HG02763 (cell line): Measurements from ENCODE around the gene ALKBH5.
A peak's percentile ranks its signal among the peaks of the same experiment; 100 is the strongest.
"Not testable (repeated sequence)": the region's sequence is repeated elsewhere in the genome, so short reads cannot be mapped to it uniquely, and the experiment has no call there.

Experiments used
- ATAC-seq: cut with Tn5 transposase; IDR thresholded peaks from one replicate; pipeline ENCODE4 v1.9.1; 2021; ENCODE audit warnings: mild to moderate bottlenecking, moderate library complexity; ENCODE audit not compliant: unreplicated experiment

ALKBH5 gene

DNA sequence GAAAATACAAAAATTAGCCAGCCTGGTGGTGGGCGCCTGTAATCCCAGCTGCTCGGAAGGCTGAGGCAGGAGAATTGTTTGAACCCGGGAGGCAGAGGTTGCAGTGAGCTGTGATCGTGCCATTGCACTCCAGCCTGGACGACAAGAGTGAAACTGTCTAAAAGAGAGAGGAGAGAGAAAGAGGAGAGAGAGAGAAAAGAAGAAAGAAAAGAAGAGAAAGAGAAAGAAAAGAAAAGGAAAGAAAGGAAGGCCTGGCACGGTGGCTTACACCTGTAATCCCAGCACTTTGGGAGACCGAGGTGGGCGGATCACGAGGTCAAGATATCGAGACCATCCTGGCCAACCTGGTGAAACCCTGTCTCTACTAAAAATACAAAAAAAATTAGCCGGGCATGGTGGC is 33.3 kb downstream of the ALKBH5 start:
- not testable (repeated sequence) for ATAC-seq

DNA sequence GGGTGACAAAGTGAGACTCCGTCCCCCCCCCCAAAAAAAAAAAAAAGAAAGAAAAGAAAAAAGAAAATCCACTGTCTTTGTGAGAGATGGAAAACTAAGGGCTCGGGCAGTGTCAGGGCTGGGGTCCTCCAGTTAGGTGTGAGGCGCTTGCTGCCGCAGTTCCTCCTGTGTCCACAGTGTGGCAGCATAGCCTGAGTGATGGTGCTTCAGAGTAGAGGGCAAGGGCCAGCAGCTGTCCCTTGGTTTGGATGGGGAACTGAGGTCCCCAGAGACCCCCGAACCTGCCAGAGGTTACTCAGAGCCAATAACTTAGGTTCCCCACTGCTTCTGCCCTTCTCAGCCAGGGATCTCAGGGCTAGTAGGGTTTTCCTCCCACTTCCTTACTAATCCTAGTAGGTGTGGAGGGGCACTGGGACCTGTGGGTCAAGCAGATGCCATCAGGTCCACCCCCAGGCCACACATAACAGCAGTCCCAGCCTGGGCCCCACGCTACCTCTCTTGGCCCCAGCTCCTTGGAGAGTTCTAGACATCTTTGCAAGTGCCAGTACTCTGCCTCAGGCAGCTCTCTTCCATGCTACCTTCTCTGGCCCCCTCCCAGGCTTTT is 33.9 kb downstream of the ALKBH5 start:
- ATAC-seq = no peak

DNA sequence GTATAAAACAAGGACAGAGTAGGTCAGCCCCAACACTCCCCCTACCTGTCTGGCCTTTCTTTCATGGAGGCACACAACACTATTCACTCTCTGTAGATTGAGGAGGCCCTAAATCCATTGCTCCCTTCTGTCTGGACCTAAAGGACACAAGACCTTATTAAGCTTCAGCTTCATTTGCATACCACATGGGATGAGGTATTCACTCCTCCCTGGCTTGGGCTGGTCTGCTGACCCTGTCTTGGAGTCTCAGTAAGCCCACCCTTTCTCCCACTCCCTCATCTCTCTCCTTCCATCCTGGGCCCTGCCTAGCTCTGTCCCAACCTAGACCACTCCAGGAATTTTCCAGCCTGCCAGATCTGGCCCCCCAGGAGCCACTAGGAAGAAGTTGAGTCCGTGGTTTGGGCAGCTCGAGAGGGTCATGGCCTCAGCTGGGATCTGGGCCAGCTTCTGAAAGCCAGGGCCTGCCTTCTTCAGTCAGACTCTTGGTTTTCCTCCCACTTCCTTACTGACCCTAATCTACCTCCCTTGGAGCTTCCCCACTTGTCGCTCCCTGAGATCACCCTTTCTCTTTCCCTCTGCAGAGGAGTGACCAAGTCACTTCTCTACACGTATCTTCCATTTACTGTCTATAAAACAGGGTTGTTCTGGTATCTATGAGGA is 35.3 kb downstream of the ALKBH5 start:
- no peak for ATAC-seq

DNA sequence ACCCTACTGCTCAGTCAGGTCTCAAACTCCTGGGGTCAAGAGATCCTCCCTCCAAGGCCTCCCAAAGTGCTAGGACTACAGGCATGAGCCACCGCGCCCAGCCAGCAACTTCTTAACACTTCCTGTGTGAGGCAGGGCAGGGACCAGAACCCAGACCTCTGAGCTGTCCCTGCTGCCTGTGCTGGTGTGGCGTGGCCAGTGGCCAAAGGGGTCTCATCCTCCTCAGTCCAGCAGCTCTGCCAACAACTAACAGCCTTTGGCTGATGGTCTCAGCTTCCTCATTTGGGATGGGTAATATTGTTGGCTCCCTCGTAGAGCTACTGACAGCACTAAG is 40.4 kb downstream of the ALKBH5 start:
- no peak for ATAC-seq

DNA sequence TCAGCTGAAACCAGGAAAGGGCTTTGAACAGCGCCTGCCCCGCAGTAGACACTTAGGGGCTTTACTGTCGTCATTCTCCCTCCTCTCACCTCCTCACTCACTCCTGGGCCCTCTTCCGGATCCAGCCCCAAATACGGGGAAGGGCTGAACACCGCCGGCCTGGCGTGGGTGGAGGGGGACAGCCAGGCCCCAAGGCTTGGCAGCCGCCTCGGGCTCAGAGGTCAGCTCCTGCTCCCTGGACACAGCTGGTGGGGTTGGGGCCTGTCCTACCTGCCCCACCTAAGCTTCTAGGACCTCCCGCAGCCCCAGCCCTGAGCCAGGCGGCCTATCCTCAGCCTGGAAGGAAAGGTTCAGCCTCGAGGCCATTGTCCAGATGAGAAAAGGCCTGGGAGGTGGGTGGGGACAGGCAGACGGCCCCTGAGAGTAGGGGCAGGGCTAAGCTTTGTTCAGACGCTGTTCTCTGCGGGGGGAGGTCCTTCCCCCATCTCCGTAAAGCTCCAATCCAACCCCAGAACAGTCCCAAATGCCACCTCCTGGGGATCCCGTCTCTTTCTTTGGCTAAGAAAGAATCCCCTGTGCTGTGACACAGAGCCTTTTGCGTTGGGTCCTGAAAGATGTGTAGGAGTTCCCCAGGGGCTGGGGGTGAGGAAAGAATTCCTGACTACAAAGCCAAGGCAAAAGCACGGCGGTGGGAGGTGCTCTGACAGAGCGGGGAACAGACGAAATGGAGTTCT is 40.9 kb downstream of the ALKBH5 start:
- ATAC-seq = no peak

DNA sequence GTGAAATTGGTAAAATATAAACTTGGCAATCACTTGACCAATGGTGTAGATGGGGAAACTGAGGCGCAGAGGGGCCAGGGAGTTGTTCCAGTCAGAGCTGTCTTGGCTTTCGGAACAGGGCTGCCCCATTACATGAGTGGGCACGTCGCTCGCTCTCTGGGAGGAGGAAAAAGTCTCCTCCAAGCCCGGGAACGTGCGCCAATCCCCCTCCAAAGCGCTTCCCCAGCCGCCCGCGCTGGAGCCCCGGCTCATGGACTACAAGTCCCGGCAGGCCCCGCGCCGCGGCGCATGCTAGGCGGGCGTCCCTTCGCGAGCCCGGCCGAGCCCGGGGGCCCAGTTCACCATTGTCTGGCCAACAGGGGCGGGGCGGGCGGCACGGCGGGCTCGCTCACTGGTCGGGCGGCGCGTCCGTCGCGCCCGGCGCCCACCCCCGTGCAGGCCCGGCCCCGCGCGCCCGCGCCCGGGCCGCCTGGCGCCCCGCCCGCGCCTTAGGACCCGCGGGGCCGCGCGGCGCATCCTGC is 41.6 kb downstream of the ALKBH5 start, which contains the start of gene LLGL1:
Gene LLGL1, plus strand, starts transcription at position 515 of the 521 bp plus-strand sequence. CDS start 48 bp downstream, outside the sequence.
- peak; percentile 84 for ATAC-seq

DNA sequence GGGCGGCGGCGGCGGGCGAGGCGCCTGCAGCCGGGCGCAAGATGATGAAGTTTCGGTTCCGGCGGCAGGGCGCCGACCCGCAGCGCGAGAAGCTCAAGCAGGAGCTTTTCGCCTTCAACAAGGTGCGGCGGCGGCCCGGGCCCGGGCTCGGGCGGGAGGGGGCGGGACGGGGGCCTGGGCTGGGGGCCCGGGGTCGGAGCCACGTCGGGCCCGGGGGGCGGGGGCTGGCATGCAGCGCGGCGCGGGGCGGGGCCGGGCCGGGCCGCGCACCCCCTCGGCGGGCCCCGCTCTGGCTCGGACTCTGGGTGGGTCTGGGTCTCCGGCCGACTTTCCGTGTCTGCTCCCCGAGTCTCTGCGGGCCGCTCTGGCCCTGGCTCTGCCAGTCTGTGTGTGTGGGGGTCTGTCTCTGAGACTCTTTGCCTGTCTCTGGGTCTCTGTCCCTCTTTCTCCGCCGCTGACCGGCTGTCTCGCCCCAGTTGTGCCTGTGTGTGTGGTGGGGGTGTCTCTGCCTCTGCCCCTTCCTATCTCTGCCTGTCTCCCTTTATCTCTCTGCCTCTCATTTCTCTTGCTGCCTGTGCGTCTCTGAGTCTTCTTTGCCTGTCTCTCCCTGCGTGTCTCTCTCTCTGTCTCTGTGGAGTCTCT is 42.1 kb downstream of the ALKBH5 start:
- no peak for ATAC-seq

DNA sequence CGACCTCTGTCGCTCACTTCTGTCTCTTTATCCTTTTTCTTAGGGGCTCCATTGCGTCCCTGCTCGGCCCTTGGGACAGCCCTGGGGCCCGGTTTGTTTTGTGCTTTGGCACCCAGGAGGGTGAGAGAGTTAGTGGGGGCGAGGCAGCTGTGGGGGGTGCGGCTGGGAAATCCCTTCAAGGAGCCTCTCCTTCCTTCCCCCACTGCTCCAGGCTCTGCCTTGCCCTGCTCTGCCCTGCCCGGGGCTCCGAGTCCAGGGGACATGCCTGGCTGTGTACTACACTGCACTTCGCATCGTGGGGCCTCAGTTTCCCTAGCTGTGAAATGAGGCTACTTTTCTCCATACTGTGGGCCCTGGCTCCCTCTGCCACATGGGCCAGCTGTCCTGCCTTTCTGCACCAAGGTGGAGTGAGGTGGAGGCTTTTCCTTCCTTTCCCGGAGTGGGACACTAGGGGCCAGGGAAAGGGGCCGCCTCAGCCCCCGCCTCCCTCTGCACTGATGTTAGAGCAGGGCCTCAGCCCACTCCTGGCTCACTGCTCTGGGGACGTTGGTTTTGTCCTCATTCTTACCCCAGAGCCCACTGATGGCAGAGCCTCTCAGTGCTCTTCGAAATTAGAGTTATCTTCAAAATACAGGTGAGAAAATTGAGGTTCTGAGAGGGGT is 42.8 kb downstream of the ALKBH5 start:
- no peak for ATAC-seq

DNA sequence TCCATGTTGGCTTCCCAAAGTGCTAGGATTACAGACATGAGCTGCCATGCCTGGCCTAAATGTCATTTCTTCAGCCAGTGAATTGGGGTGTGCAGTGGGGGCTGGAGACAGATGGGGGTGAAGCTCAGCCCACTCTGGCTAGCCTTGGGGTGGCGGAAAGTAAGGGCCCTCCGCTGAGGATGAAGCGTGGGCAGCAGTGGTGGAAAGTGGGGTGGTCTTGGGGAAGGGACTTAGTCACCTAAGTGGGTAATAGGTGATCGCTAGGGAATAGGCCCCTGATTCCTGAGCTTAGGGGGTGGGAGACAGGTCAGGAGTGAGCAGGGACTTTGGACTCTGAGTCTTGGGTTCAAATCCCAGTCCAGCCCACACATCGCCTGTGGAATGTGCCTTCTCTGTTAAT is 44.0 kb downstream of the ALKBH5 start:
- no peak for ATAC-seq

DNA sequence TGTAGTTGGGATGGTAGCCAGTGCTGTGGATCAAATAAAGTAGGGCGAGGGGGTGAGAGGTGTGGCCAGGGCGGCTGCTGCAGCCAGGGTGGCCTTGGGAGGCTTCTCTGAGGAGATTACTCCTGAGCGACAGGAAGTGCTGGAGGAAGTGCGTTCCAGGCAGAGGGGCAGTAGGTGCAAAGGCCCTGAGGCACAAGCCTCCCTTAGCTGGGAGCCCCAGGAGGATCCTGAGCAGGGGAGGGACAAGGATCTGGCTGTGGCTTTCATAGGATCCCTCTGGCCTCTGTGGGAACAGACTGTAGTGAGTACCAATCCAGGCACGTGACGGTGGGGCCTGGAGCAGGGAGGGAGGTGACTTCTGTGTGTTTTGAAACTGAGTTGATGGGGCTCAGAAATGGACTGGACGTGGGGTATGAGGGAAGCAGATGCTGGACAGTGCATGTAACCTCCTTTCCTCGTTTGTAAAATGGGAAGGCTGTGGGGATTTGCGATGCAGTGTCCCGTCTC is 44.6 kb downstream of the ALKBH5 start:
- no peak for ATAC-seq

DNA sequence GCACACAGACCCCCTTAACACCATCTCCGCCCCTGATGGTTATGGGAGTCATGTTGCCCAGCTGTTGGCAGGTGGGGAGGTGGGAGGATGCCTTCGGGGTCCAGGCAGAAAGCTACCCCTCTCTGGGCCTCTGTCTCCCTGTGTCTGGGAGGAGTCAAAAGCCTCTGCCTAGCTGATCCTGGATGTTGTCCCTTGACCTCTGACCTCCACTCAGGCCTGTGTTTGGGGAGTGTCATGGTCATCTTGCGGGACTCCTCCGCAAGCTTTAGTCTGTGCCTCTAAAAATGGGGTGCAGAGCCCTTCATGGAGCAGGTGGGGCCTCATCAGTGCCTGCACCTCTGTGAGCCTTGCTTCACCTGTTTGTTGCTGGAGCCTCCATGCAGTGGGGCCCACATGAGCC is 45.6 kb downstream of the ALKBH5 start:
- no peak for ATAC-seq

DNA sequence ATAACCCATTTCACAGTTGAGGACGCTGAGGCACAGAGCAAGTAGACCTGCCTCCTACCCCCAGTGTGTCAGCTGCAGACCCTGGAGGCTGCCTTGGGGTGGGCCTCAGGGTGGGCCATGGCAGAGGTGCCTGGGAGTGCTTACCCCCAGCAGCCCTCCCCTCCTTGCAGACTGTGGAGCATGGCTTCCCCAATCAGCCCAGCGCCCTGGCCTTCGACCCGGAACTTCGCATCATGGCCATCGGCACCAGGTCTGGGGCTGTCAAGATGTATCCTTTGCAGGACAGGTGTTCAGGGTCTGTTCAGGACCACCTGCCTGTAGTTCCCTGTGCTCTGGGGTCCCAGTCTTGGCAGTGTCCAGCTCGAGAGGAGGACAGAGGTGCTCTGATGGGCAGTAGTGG is 46.1 kb downstream of the ALKBH5 start:
- no peak for ATAC-seq

DNA sequence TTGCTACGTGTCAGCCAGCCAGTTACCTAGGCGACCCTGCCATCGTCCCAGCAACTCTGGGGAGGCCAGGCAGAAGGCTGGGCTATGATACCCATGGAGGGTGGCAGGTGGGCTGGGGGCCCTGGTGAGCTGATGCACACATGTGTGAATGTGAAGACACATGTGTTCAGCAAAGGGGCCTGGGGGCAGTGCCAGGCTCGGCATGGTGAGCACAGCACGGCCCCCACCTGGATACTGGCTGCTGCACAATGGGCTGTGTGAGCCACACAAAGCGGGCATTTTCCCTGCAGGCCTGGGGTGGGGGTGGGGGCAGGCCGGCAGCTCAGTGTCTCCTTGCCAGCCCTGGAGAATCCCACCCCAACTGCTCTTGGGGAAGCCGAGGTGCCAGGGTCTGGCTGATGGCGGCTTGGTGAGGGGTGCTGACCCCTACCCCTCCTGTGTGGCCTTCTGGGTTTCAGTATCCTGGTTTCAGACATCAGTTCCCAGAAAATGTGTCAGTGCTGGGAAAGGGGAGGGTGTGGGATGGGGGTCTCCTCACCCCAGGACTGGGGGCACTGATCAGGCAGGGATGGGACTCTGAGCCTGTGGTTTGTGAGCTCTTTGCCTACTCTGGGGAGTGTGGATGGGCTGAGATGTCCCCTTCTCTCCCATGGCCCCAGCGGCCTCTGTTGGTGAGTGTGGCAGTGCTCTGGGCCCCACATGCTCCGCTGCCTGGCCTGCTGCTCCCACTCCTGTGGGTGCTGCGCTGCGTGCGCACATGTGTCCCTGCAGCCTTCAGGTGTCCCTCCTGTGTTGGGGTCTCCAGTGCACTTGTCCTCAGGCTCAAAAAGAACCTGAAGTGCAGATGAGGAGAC is 46.9 kb downstream of the ALKBH5 start:
- ATAC-seq = no peak

DNA sequence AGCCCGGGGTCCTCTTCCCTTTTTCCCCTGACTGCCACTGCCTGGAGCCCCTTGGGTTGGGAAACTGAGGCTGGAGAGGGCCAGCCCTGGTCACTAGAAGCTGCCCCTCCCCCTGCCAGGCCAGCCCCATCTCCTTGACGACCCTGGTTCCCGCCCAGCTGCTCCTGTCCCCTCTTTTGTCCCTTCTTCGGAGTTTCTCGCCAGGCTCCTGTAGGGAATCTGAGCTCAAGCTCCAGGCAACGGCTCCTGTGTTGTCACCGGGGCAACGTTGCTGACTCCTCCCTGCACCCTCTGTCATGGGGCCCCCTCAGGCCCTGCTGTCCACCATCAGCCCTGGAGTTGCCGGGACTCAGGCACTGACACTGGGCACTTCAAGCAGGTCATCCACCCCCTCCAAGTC is 47.5 kb downstream of the ALKBH5 start:
- ATAC-seq = no peak

DNA sequence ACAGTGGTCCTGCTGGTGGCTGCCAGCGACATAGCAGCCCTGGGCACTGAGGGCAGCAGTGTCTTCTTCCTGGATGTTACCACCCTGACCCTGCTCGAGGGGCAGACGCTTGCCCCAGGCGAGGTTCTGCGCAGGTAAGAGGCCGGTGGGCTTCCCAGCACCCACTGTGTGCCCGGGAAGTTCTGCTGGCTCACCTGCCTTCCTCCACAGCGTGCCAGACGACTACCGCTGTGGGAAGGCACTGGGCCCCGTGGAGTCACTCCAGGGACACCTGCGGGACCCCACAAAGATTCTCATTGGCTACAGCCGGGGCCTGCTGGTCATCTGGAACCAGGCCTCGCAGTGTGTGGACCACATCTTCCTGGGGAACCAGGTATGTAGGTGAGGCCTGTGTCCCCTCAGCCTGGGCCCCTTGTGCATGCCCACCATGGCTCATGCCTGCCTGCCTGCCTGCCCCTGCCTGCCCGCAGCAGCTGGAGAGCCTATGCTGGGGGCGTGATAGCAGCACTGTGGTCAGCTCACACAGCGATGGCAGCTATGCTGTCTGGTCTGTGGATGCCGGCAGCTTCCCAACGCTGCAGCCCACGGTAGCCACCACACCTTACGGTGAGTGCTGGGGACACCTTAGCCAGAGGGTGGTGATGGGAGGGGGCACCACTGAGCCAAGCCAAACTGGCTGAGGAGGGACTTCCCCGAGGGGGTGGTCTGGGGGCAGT is 50.3 kb downstream of the ALKBH5 start:
- no peak for ATAC-seq

DNA sequence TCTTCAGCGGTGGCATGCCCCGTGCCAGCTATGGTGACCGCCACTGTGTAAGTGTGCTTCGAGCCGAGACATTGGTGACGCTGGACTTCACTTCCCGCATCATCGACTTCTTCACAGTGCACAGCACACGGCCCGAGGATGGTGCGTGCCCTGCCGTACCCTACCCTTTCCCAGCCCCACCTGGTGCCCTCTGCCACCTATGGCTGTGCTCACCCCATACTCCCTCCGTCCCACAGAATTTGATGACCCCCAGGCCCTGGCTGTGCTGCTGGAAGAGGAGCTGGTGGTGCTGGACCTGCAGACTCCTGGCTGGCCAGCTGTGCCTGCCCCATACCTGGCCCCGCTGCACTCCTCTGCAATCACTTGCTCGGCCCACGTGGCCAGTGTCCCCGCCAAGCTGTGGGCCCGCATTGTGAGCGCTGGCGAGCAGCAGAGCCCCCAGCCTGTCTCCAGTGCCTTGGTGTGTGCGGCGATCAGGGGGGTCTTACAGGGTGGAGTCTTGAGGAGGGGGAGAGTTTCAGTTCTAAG is 51.3 kb downstream of the ALKBH5 start:
- ATAC-seq = no peak

DNA sequence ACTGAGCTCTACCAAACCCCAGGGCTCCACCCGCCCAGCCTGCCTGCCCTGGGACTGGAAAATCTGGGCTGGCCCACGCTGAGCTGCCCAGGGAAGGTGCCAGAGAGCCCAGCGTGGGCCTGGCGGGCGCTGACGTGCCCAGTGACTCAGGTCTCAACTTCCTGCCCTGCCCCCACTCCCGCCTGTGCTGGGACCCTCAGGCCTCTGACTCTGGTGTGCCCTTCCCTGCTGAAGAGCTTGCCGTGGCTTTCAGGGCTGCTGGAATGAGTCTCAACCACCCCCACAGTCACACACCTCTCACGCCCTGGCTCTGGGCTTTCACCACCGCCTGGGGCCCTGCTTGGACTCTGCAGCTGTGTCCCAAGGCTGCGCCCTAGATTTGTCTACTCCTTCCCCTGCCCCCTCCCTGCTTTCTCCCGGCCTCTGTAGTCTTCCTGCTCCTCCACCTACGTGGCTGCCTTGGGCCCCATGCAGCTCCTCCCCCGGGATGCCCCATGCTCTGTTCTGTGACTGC is 52.2 kb downstream of the ALKBH5 start:
- ATAC-seq = no peak

DNA sequence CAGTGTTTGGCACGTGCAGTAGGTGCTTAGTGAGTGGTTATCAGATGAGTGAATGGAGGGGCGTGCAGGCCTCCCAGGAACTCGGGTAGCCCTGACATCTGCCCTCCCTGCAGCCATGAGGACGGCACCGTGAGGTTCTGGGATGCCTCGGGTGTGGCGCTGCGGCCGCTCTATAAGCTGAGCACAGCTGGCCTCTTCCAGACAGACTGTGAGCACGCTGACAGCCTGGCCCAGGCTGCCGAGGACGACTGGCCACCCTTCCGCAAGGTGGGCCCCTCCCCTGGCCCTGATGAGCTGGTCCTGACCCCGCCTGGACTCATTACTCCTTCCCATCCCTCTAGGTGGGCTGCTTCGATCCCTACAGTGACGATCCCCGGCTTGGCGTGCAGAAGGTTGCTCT is 52.9 kb downstream of the ALKBH5 start:
- ATAC-seq = no peak

DNA sequence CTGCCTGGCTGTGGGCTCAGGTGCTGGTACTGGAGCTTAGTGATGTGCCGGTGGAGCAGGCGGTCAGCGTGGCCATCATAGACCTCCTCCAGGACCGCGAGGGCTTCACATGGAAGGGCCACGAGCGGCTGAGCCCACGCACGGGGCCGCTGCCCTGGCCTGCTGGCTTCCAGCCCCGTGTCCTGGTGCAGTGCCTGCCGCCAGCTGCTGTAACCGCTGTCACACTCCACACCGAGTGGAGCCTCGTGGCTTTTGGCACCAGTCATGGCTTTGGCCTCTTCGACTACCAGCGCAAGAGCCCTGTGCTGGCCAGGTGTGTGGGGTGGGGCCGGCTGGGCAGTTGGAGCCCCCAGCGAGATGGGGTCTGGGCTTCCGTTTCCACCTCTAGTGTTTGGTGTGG is 53.8 kb downstream of the ALKBH5 start:
- ATAC-seq = no peak
